ENCODE measurements around the gene AMIGO3.

AMIGO3 gene

GRCh38 chr3:49667701-49668413 lies 51.6 kb downstream of the AMIGO3 start:
- DNase-seq (ENCODE audit: low read depth in 3 of 3), result no peak
